ENCODE results near the gene TMEM82. TPM values are rescaled to one million over a fixed set of nuclear protein-coding genes. Genes with fewer than 3 reads are reported as not detected.

The TMEM82 gene
- total and polyA plus RNA-seq, 5 donors from 2014 or later, result not detected

- Histone ChIP-seq H3K27ac (ENCODE audit: insufficient read depth, low read length, poor library complexity, severe bottlenecking) (no peak overlapping the region), H3K4me1 (ENCODE audit: control insufficient read depth, insufficient read depth, low read length, poor library complexity, severe bottlenecking) (no peaks in the 10 kb centered on the region), H3K27me3 (ENCODE audit: control insufficient read depth, insufficient read depth, low read length) (peaks cover 2% of the 10 kb centered on the region), H3K4me3 (ENCODE audit: low read depth, low read length) (no peak overlapping the region), H3K9me3 (ENCODE audit: control insufficient read depth in 2 of 2, low read length in 2 of 2) (no peaks in the 10 kb centered on the region), H3K36me3 (ENCODE audit: control insufficient read depth, insufficient read depth, low read length) (no peaks in the 10 kb centered on the region)
- DNase-seq (no peak), ATAC-seq (ENCODE audit: low read depth in 2 of 2) (no peak)
- no peak overlapping the region for H3K4me3 Mint-ChIP-seq
- no peaks in the 10 kb centered on the region for H3K9me3 Mint-ChIP-seq
- peaks cover 15% of the 10 kb centered on the region for H3K27me3 Mint-ChIP-seq
- H3K4me1 Mint-ChIP-seq, result no peaks in the 10 kb centered on the region
- no peak overlapping the region for H3K27ac Mint-ChIP-seq
- no peaks in the 10 kb centered on the region for H3K36me3 Mint-ChIP-seq
Measured at GRCh38 chr1:15770313-15770962, 28.1 kb downstream of the TMEM82 start.

GRCh38 chr1:15771836-15772515 is 29.7 kb downstream of the TMEM82 start:
- DNase-seq, result no peak
- Mint-ChIP-seq H3K27me3 (peaks cover 15% of the 10 kb centered on the region), H3K27ac (no peak overlapping the region), H3K4me3 (no peak overlapping the region), H3K36me3 (no peaks in the 10 kb centered on the region), H3K9me3 (no peaks in the 10 kb centered on the region), H3K4me1 (no peaks in the 10 kb centered on the region)
- no peak for ATAC-seq (ENCODE audit: low read depth in 2 of 2)
- Histone ChIP-seq H3K36me3 (ENCODE audit: control insufficient read depth, insufficient read depth, low read length) (no peaks in the 10 kb centered on the region), H3K4me3 (ENCODE audit: low read depth, low read length) (no peak overlapping the region), H3K9me3 (ENCODE audit: control insufficient read depth in 2 of 2, low read length in 2 of 2) (no peaks in the 10 kb centered on the region), H3K4me1 (ENCODE audit: control insufficient read depth, insufficient read depth, low read length, poor library complexity, severe bottlenecking) (no peaks in the 10 kb centered on the region), H3K27ac (ENCODE audit: insufficient read depth, low read length, poor library complexity, severe bottlenecking) (no peak overlapping the region), H3K27me3 (ENCODE audit: control insufficient read depth, insufficient read depth, low read length) (peaks cover 2% of the 10 kb centered on the region)

GRCh38 chr1:15775706-15776105 is 33.4 kb downstream of the TMEM82 start:
- ATAC-seq (ENCODE audit: low read depth in 2 of 2) (no peak), DNase-seq (no peak)
- H3K9me3 Mint-ChIP-seq, result no peaks in the 10 kb centered on the region
- Histone ChIP-seq H3K9me3 (ENCODE audit: control insufficient read depth in 2 of 2, low read length in 2 of 2) (no peaks in the 10 kb centered on the region), H3K27me3 (ENCODE audit: control insufficient read depth, insufficient read depth, low read length) (peaks cover 2% of the 10 kb centered on the region), H3K4me3 (ENCODE audit: low read depth, low read length) (no peak overlapping the region), H3K4me1 (ENCODE audit: control insufficient read depth, insufficient read depth, low read length, poor library complexity, severe bottlenecking) (no peaks in the 10 kb centered on the region), H3K36me3 (ENCODE audit: control insufficient read depth, insufficient read depth, low read length) (no peaks in the 10 kb centered on the region), H3K27ac (ENCODE audit: insufficient read depth, low read length, poor library complexity, severe bottlenecking) (no peak overlapping the region)
- no peak overlapping the region for H3K4me3 Mint-ChIP-seq
- H3K4me1 Mint-ChIP-seq, result no peaks in the 10 kb centered on the region
- no peaks in the 10 kb centered on the region for H3K36me3 Mint-ChIP-seq
- H3K27ac Mint-ChIP-seq, result no peak overlapping the region
- H3K27me3 Mint-ChIP-seq, result peaks cover 8% of the 10 kb centered on the region

GRCh38 chr1:15777909-15778707 is 35.8 kb downstream of the TMEM82 start:
- Mint-ChIP-seq H3K36me3 (no peaks in the 10 kb centered on the region), H3K27me3 (peaks cover 9% of the 10 kb centered on the region), H3K4me1 (no peaks in the 10 kb centered on the region), H3K4me3 (no peak overlapping the region), H3K9me3 (no peaks in the 10 kb centered on the region), H3K27ac (peak overlapping the region in 1 of 3 donors; percentile 35)
- ATAC-seq (ENCODE audit: low read depth in 2 of 2) (no peak), DNase-seq (no peak)
- no peak overlapping the region for H3K4me3 ChIP-seq (ENCODE audit: low read depth, low read length)
- no peaks in the 10 kb centered on the region for H3K36me3 ChIP-seq (ENCODE audit: control insufficient read depth, insufficient read depth, low read length)
- no peak overlapping the region for H3K27ac ChIP-seq (ENCODE audit: insufficient read depth, low read length, poor library complexity, severe bottlenecking)
- no peaks in the 10 kb centered on the region for H3K4me1 ChIP-seq (ENCODE audit: control insufficient read depth, insufficient read depth, low read length, poor library complexity, severe bottlenecking)
- H3K9me3 ChIP-seq (ENCODE audit: control insufficient read depth in 2 of 2, low read length in 2 of 2), result no peaks in the 10 kb centered on the region
- no peaks in the 10 kb centered on the region for H3K27me3 ChIP-seq (ENCODE audit: control insufficient read depth, insufficient read depth, low read length)

DNA sequence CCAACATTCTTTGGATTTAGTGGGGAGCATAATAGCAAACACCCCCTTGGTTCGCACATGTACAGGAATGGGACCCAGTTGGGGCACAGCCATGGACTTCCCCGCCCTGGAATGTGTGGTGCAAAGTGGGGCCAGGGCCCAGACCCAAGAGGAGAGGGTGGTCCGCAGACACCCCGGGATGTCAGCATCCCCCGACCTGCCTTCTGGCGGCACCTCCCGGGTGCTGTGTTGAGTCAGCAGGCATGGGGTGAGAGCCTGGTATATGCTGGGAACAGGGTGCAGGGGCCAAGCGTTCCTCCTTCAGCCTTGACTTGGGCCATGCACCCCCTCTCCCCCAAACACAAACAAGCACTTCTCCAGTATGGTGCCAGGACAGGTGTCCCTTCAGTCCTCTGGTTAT is 43.4 kb downstream of the TMEM82 start:
- Histone ChIP-seq H3K4me1 (ENCODE audit: control insufficient read depth, insufficient read depth, low read length, poor library complexity, severe bottlenecking) (no peaks in the 10 kb centered on the region), H3K27me3 (ENCODE audit: control insufficient read depth, insufficient read depth, low read length) (no peaks in the 10 kb centered on the region), H3K4me3 (ENCODE audit: low read depth, low read length) (no peak overlapping the region), H3K36me3 (ENCODE audit: control insufficient read depth, insufficient read depth, low read length) (no peaks in the 10 kb centered on the region), H3K9me3 (ENCODE audit: control insufficient read depth in 2 of 2, low read length in 2 of 2) (no peaks in the 10 kb centered on the region), H3K27ac (ENCODE audit: insufficient read depth, low read length, poor library complexity, severe bottlenecking) (no peak overlapping the region)
- Mint-ChIP-seq H3K27ac (no peak overlapping the region), H3K27me3 (peaks cover 13% of the 10 kb centered on the region), H3K9me3 (no peaks in the 10 kb centered on the region), H3K36me3 (no peaks in the 10 kb centered on the region), H3K4me3 (no peak overlapping the region), H3K4me1 (no peaks in the 10 kb centered on the region)
- ATAC-seq (ENCODE audit: low read depth in 2 of 2), result no peak
- no peak for DNase-seq

GRCh38 chr1:15786581-15786980 is 44.3 kb downstream of the TMEM82 start:
- H3K36me3 Mint-ChIP-seq, result no peaks in the 10 kb centered on the region
- no peaks in the 10 kb centered on the region for H3K4me1 Mint-ChIP-seq
- DNase-seq, result no peak
- no peaks in the 10 kb centered on the region for H3K36me3 ChIP-seq (ENCODE audit: control insufficient read depth, insufficient read depth, low read length)
- no peaks in the 10 kb centered on the region for H3K9me3 Mint-ChIP-seq
- H3K9me3 ChIP-seq (ENCODE audit: control insufficient read depth in 2 of 2, low read length in 2 of 2), result no peaks in the 10 kb centered on the region
- H3K4me1 ChIP-seq (ENCODE audit: control insufficient read depth, insufficient read depth, low read length, poor library complexity, severe bottlenecking), result no peaks in the 10 kb centered on the region
- no peak for ATAC-seq (ENCODE audit: low read depth in 2 of 2)
- H3K27ac Mint-ChIP-seq, result no peak overlapping the region
- H3K27me3 Mint-ChIP-seq, result peaks cover 9% of the 10 kb centered on the region
- H3K27ac ChIP-seq (ENCODE audit: insufficient read depth, low read length, poor library complexity, severe bottlenecking), result no peak overlapping the region
- no peak overlapping the region for H3K4me3 Mint-ChIP-seq
- no peaks in the 10 kb centered on the region for H3K27me3 ChIP-seq (ENCODE audit: control insufficient read depth, insufficient read depth, low read length)
- H3K4me3 ChIP-seq (ENCODE audit: low read depth, low read length), result no peak overlapping the region

DNA sequence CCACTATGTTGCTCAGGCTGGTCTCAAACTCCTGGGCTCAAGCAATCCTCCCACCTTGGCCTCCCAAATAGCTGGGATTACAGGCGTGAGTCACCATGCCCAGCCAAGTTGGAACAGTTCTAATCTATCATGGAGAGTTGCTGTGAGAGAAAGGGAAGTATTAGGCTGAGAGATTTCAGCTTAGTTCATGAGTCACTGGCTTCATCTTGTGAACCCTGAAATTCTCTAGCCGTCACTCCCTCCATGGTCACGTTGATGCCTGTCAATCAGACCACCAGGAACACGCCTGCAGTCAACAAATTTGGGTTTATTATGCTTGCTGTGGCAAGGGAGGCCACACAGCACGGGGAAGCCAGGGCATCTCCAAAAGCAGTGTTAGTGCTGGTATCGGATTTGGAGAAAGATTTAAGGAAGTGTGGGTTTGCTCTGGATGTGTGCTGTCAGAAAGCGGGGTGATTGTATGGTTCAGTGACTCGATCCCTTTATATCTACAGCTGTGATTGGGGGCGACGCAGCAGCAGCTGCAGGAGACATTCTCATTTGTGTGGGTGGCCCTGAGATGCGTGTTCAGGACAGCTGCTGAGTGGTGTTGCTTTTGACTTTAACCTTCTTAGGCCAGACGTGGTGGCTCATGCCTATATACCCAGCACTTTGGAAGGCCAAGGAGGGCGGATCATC is 46.5 kb downstream of the TMEM82 start:
- ATAC-seq (ENCODE audit: low read depth in 2 of 2) (no peak), DNase-seq (no peak)
- H3K4me1 ChIP-seq (ENCODE audit: control insufficient read depth, insufficient read depth, low read length, poor library complexity, severe bottlenecking), result no peaks in the 10 kb centered on the region
- H3K27ac ChIP-seq (ENCODE audit: insufficient read depth, low read length, poor library complexity, severe bottlenecking), result no peak overlapping the region
- no peak overlapping the region for H3K4me3 Mint-ChIP-seq
- no peaks in the 10 kb centered on the region for H3K36me3 Mint-ChIP-seq
- H3K36me3 ChIP-seq (ENCODE audit: control insufficient read depth, insufficient read depth, low read length), result no peaks in the 10 kb centered on the region
- no peak overlapping the region for H3K27ac Mint-ChIP-seq
- H3K9me3 ChIP-seq (ENCODE audit: control insufficient read depth in 2 of 2, low read length in 2 of 2), result no peaks in the 10 kb centered on the region
- no peaks in the 10 kb centered on the region for H3K9me3 Mint-ChIP-seq
- H3K27me3 ChIP-seq (ENCODE audit: control insufficient read depth, insufficient read depth, low read length), result no peaks in the 10 kb centered on the region
- H3K4me1 Mint-ChIP-seq, result peaks cover 0 to 6% (median 2%) of the 10 kb centered on the region in 4 donors
- no peak overlapping the region for H3K4me3 ChIP-seq (ENCODE audit: low read depth, low read length)
- peaks cover 15% of the 10 kb centered on the region for H3K27me3 Mint-ChIP-seq
